HG03280 (cell line): ENCODE data around the gene COL28A1.

Experiments
- ATAC-seq: cut with Tn5 transposase; IDR thresholded peaks from one replicate; pipeline ENCODE4 v1.9.1; 2021; ENCODE audit warnings: mild to moderate bottlenecking, moderate library complexity; ENCODE audit not compliant: unreplicated experiment

COL28A1 gene

DNA sequence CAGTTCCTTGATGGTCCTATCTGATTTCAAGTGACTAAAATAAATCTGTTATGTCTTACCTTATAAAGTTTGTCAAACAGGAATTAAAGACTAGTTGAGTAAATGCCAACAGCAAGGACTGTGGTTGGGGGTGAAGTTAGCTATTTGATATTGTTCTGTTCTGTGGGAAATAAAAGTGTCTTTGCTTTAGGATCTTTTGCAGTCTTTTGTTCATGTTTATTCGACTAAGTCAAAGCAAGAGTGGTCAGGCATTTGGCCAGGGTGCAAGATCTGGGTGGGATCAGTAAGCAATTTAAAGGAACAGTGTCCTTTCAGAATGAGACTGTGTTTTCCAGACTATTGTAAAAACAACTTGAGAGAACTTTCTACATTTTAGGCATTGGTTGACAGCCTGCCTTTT lies at the start of gene COL28A1:
Gene COL28A1, minus strand, starts transcription at position 183 of the 400 bp plus-strand sequence. CDS start 2,998 bp downstream, outside the sequence.
- ATAC-seq: no peak

DNA sequence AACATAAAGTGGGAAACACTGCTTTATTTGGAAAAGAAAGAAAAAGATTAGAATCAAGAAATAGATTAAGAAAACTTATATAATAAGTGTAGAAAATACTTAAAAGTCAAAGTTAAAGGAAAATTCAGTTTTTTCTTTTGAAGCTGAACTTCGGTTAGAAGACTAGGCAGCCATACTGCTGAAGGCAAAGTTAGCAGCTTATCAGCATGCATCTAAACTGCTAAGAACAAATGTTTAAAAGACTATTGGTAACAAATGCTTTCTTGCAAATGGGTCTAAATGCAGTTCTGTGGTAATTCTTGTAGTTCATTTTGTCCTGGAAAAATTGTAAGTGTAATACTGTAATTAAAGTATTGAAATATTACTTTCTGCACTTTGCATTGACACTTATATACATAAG lies 49.0 kb upstream of the COL28A1 start:
- ATAC-seq: no peak

GRCh38 chr7:7583731-7584130 lies 48.1 kb upstream of the COL28A1 start:
- ATAC-seq: no peak

GRCh38 chr7:7582596-7582995 lies 46.9 kb upstream of the COL28A1 start:
- no peak for ATAC-seq

GRCh38 chr7:7581531-7582179 lies 46.0 kb upstream of the COL28A1 start:
- no peak for ATAC-seq

- no peak for ATAC-seq
Observed at GRCh38 chr7:7579638-7580037, 44.0 kb upstream of the COL28A1 start.

GRCh38 chr7:7577888-7578287 lies 42.2 kb upstream of the COL28A1 start:
- no peak for ATAC-seq

DNA sequence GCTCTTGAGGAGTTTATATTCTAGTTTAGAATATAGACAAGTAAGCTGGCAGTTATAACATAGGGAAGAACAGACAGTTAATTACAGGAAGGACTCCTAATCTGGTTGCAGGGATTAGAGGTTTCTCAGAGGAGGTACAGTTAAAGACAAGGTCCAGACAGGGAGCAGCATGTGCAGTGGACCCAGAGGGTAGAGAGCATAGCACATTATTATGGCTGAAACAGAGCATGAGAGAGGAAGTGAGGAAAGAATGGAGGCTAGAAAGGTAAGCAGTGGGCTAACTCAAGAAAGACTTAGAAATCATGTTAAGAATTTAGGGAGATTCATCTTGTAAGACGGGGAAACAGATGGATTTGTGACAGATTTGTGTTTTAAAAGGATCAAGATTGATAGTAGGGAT lies 40.7 kb upstream of the COL28A1 start:
- ATAC-seq: no peak

DNA sequence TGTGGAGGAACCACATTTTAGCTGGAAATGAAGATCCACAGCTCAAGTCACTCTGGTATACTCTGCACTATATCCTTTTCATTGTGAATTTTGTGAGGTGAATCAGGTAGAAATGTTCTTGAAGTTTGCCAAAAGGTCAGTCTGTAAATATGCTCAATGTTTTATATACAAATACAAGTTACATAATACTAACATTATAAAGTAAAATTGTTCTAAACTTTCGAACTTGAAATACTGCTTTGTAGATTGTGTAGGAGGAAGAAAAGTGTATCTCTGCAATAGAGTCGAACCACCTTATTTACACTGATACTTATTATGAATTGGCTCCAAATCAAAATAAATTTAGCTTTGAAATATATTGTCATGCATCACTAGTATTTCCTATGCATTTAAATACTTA lies 38.0 kb upstream of the COL28A1 start:
- no peak for ATAC-seq

DNA sequence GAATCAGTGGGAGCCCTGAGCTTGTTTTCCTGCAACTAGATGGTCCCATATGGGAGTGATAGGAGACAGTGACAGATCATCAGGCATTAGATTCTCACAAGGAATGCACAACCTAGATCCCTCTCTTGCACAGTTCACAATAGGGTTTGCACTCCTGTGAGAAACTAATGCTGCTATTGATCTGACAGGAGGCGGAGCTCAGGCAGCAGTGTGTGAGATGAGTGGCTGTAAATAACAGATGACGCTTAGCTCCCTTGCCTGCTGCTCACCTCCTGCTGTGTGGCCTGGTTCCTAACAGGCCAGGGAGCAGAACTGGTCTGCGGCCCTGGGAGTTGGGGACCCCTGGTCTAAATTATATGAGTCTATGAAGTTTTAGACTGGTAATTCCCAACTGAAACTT lies 34.9 kb upstream of the COL28A1 start:
- ATAC-seq: no peak

GRCh38 chr7:7569615-7570014 lies 33.9 kb upstream of the COL28A1 start:
- no peak for ATAC-seq

- ATAC-seq: peak; percentile 38
Observed at GRCh38 chr7:7569081-7569527, 33.4 kb upstream of the COL28A1 start.

- ATAC-seq: no peak
Observed at GRCh38 chr7:7568553-7568952, 32.9 kb upstream of the COL28A1 start.

DNA sequence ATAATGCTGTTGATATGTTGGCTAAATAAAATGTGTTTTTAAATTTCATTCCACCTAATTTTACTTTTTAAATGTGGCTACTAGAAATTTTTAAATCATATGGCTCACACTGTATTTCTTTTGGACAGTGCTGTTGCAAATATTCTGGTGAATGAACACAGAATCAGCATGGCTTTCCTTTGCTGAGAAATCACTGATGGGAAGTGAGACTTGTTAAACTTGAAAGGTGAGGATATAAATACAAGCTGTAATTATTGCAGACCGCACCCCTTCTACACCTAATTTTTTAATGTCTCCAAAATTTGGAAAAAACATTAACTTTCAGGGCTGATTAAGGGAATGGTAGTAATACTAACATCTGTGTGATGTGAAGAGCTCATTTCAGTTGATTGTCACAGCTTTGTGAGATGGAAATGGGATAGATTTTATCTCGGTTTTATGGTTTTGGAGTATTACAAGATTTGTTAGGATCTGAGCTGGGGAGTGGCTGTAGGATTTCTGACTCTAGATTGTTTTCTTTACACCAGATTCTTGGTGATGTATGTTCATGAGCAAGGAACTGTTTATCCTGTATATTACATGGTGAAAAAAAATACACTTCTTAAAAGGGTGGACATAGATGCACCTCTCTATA lies 32.3 kb upstream of the COL28A1 start:
- ATAC-seq: no peak

DNA sequence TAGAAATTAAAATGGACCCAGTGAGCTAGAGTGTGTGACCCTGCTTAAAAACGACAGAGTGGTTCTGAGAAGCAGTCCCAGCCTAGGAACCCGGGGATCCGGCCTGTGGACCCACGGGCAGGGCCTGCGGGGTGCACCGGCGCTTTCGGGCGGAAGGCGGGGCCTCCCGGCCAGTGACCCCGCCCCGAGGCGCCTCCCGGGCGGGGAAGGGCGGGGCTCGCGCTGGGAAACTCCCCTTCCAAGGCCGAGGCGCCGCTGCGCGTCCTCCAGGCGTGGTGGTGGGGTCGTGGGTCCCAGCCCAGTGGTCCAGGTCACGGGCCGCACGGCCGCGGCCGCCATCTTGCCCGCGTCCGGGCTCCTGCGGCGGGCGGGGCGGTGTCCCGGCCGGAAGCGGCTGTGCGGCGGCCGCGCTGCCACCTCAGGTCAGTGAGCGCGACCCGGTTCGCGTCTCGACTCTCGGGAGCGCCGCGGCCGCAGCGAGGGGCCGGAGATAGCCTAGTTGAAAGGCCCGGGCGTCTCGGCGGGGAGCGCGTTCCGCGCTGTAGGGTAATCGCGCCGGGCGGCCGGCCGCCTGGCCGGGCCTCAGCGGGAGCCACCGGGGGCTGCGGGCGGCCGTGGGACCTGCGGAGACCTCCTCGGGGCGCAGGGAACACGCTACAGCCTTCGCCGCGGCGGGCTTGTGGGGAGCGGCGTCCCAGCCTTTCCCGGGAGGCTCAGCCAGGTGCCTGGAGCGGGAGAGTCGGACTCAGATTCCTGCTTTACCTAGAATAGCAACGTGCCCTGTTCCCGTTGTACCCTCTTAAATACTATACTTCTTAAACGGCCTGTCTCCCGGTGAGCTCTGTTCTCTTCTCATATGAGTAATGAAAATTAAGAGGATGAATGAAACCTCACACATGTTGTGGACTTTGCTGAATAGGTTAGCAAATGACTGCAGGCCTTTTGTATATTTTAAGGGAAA lies 31.3 kb upstream of the COL28A1 start, which contains the start of gene MIOS:
Gene MIOS, plus strand, starts transcription at position 234 of the 961 bp plus-strand sequence. CDS start 5,592 bp downstream, outside the sequence.
- peak; percentile 79 for ATAC-seq

DNA sequence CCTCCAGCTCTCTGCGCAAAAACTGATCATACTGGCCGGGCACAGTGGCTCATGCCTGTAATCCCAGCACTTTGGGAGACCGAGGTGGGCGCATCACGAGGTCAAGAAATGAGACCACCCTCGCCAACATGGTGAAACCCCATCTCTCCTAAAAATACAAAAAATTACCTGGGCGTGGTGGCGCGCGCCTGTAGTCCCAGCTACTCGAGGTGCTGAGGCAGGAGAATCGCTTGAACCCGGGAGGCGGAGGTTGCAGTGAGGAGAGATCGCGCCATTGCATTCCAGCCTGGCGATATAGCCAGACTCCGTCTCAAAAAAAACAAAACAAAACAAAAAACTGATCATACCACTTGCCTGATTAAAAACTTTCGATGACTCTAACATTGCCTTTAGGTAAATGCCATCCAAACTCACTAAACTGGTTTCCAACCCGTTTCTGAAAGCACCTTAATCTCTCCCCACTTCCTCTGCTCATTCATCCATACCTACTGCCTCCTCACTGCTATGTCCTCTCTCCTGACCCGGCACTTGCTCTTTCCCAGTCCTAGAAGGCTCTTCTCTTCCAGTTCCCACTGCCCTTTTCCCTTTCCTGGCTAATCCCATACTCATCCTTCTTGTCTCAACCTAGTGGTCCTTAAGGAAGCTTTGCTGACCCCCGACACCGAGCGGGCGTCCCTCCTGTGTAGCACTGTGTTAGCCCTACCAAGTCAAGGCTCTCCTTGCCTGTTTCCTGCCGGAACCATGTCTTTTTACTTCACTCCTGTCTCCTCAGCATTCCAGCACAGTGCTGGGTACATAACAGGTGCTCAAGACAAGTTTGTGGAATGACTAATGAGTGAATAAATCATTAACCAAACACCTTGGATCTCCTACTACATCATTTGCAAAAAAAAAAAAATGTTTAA lies 30.3 kb upstream of the COL28A1 start:
- ATAC-seq: peak; percentile 0

DNA sequence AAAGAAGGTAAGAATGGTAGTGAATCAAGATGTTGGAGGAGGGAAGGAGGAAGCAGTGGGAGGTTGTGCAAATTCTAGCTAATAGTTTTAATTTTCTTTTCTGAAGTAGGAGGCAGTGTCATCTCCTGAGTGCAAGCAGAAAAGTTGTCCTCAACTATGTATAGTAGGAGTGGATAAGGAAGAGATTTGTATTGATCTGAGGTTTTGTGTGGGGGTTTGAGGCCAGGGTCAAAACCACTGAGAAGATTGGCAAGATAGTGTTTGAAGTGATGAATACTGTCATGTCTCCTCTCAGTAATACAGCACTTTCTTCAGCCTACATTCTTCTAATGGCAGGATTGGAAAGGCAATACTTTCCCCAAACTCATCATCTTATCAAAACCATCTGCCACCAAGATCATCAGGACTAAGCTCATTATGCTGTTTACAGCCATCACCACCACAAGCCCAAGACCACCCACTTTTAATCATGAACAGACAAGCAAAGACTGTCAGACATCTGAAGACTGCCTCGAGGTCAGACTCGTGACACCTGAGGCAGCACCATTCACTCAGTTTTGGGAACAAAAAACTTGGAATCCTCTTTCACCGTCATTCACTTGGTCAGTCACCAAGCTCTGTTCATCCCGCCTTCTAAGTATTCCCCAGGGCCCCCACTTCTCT lies 29.5 kb upstream of the COL28A1 start:
- no peak for ATAC-seq

- ATAC-seq: no peak
Observed at GRCh38 chr7:7564323-7564780, 28.7 kb upstream of the COL28A1 start.

DNA sequence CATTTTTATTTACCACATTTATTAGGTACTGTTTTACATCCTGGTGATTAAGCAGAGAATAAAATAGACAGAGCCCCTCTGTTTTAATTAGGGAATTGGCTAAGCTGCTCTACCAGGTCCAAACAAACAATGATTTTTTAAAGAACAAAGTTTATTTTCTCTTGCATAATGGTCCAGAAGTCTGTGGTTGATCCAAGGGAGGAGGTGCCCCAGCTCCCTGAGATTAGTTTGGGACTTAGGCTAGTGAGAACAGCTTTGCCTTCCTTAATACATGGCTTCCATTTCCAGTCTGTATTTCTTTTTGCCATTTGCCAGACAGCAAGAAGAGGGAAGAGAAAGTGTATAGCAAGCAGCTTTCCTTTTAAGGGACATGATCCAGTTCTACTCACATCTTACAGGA lies 28.1 kb upstream of the COL28A1 start:
- no peak for ATAC-seq

DNA sequence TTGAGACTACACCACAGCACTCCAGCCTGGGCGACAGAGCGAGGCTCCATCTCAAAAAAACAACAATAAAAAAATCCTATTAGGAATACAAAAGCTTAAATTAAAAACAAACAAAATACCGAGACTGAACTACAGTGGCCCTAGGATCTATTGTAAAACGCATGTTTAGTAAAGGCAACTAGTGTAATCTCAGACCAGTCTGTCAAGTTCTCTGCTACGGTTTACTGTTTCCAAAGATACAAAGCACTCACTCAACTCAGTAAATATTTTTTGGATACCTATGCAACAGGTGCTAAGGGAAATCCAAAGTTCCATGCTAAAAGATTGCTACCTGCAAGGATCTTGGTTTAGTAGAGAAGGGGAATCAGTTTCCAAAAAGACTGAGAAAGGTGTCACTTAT lies 27.6 kb upstream of the COL28A1 start:
- no peak for ATAC-seq
